Endothelial cell of umbilical vein (primary cell): ENCODE data around the gene ZNF79.

Source experiments
- EZH2 ChIP-seq: IDR thresholded peaks from 2 replicates; pipeline ENCODE4 v1.6.1; 2012; ENCODE audit warnings: borderline replicate concordance, low read depth, mild to moderate bottlenecking, moderate library complexity, low read length, inconsistent platforms; ENCODE audit not compliant: severe bottlenecking
- GATA2 ChIP-seq: IDR thresholded peaks from 2 replicates; pipeline ENCODE4 v1.7.0; 2011; ENCODE audit warnings: low read depth, mild to moderate bottlenecking, moderate library complexity, mixed read lengths, low read length; ENCODE audit not compliant: insufficient read length, insufficient read depth
- POLR2A ChIP-seq: IDR thresholded peaks from 2 replicates; pipeline ENCODE4 v1.6.1; 2012; ENCODE audit warnings: low read depth, mild to moderate bottlenecking, control low read depth, low read length
- POLR2AphosphoS5 ChIP-seq: IDR thresholded peaks from 2 replicates; pipeline ENCODE4 v1.6.1; 2012; ENCODE audit warnings: low read depth, mild to moderate bottlenecking, control low read depth, low read length, moderate library complexity; ENCODE audit not compliant: insufficient read depth
- TF ChIP-seq, protein P1 (sequence below), 2 donors: IDR thresholded peaks; 1 replicate in 1 of 2; 2 replicates in 1 of 2; pipeline ENCODE4 v1.5.1; 2011; ENCODE audit warnings: low read length in 2 of 2, mild to moderate bottlenecking in 2 of 2, moderate library complexity in 2 of 2, control low read depth in 1 of 2, inconsistent platforms in 1 of 2, low read depth in 1 of 2; ENCODE audit not compliant: insufficient read depth in 1 of 2; ENCODE audit errors: extremely low read depth in 1 of 2

DNA sequence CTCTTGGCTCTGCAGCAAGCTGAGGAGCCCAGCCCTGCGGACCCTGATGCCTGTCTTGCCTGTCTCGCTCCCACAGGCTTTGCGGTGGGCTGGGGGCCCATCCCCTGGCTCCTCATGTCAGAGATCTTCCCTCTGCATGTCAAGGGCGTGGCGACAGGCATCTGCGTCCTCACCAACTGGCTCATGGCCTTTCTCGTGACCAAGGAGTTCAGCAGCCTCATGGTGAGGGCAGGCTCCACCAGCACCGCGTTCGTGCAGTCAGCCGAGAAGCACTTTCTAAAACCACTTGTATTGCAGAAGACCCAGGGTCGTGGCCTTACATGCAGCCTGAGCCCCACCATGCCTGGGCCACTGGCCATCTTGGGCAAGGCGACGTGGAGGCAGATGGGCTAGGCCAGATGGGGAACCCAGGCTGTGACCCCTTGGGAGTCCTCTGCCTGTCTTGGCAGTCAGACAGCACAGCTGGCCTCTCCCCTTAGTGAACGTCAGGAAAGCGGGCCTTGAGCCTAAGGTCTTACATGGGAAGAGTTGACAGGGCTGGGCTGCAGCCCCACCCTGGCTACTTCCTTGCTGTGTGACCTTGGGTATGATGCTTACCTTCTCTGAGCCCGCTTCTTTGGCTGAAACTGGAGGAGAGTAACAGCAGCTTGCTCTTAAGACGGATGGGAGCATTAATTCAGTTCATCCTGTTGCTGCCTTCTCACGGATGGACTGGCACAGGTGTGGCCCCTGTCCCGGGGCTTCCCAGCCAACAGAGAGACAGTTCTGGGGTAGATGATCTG, 18.6 kb upstream of the ZNF79 start:
- no peak for TF ChIP-seq POLR2AphosphoS5
- no peak for TF ChIP-seq GATA2
- TF ChIP-seq, protein P1, sequence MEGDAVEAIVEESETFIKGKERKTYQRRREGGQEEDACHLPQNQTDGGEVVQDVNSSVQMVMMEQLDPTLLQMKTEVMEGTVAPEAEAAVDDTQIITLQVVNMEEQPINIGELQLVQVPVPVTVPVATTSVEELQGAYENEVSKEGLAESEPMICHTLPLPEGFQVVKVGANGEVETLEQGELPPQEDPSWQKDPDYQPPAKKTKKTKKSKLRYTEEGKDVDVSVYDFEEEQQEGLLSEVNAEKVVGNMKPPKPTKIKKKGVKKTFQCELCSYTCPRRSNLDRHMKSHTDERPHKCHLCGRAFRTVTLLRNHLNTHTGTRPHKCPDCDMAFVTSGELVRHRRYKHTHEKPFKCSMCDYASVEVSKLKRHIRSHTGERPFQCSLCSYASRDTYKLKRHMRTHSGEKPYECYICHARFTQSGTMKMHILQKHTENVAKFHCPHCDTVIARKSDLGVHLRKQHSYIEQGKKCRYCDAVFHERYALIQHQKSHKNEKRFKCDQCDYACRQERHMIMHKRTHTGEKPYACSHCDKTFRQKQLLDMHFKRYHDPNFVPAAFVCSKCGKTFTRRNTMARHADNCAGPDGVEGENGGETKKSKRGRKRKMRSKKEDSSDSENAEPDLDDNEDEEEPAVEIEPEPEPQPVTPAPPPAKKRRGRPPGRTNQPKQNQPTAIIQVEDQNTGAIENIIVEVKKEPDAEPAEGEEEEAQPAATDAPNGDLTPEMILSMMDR (IDR thresholded peaks at IDR 0.05; ENCODE audit: extremely low read depth in 1 of 2, insufficient read depth in 1 of 2, low read depth in 1 of 2, low read length in 2 of 2), result no peak
- no peak for TF ChIP-seq EZH2
- no peak for TF ChIP-seq POLR2A
